SK-N-SH treated with all-trans-retinoic acid at 6 μM for 48 hours (cell line): ENCODE data around the gene FETUB.

Source experiments
- ATAC-seq: fragments of 200-7000 bp; cut with Tn5 transposase; 3 replicates; pipeline ENCODE4 v1.9.1; 2020; ENCODE audit warnings: mild to moderate bottlenecking, moderate library complexity
- ARNTL ChIP-seq: fragments of 450-650 bp; formaldehyde crosslinking; IDR thresholded peaks from 2 replicates; pipeline ENCODE4 v1.5.0; 2020; ENCODE audit warnings: low read depth, mild to moderate bottlenecking, moderate library complexity, borderline replicate concordance
- BACH2 ChIP-seq: fragments of 250-450 bp; sonication (Bioruptor Pico); IDR thresholded peaks from 2 replicates; pipeline ENCODE4 v1.9.0; 2021; ENCODE audit warnings: mild to moderate bottlenecking, borderline replicate concordance
- CREB5 ChIP-seq: fragments of 250-450 bp; sonication (Bioruptor Pico); IDR thresholded peaks from 2 replicates; pipeline ENCODE4 v1.5.1; 2020; ENCODE audit warnings: low read depth, mild to moderate bottlenecking, moderate library complexity
- ESRRG ChIP-seq: fragments of 250-450 bp; sonication (Bioruptor Pico); IDR thresholded peaks from 2 replicates; pipeline ENCODE4 v1.6.1; 2021; ENCODE audit warnings: mild to moderate bottlenecking
- ISL1 ChIP-seq: fragments of 250-450 bp; sonication (Bioruptor Pico); IDR thresholded peaks from 2 replicates; pipeline ENCODE4 v2.1.2; 2022; ENCODE audit warnings: mild to moderate bottlenecking, moderate library complexity
- OSR1 ChIP-seq: fragments of 250-450 bp; sonication (Bioruptor Pico); IDR thresholded peaks from 2 replicates; pipeline ENCODE4 v1.8.0; 2022; ENCODE audit warnings: moderate library complexity, mild to moderate bottlenecking, inconsistent platforms
- POU6F1 ChIP-seq: fragments of 250-450 bp; sonication (Bioruptor Pico); IDR thresholded peaks from 2 replicates; pipeline ENCODE4 v1.8.0; 2021; ENCODE audit warnings: low read depth, mild to moderate bottlenecking, moderate library complexity, borderline replicate concordance
- PPARA ChIP-seq: fragments of 250-450 bp; sonication (Bioruptor Pico); IDR thresholded peaks from 2 replicates; pipeline ENCODE4 v1.5.0; 2020; ENCODE audit warnings: mild to moderate bottlenecking, borderline replicate concordance
- RARB ChIP-seq: fragments of 250-450 bp; sonication (Bioruptor Pico); IDR thresholded peaks from 2 replicates; pipeline ENCODE4 v1.8.0; 2021; ENCODE audit warnings: mild to moderate bottlenecking, moderate library complexity
- SNAI2 ChIP-seq: fragments of 250-450 bp; sonication (Bioruptor Pico); IDR thresholded peaks from 2 replicates; pipeline ENCODE4 v1.5.0; 2020; ENCODE audit warnings: mild to moderate bottlenecking, moderate library complexity
- TCF4 ChIP-seq: fragments of 250-450 bp; sonication (Bioruptor Pico); IDR thresholded peaks from 2 replicates; pipeline ENCODE4 v1.8.0; 2021; ENCODE audit warnings: mild to moderate bottlenecking, moderate library complexity, borderline replicate concordance
- TOX ChIP-seq: fragments of 250-450 bp; sonication (Bioruptor Pico); IDR thresholded peaks from 2 replicates; pipeline ENCODE4 v1.8.0; 2021; ENCODE audit warnings: mild to moderate bottlenecking, moderate library complexity, borderline replicate concordance
- ZC3H10 ChIP-seq: fragments of 250-450 bp; sonication (Bioruptor Pico); IDR thresholded peaks from 2 replicates; pipeline ENCODE4 v1.5.1; 2021; ENCODE audit warnings: mild to moderate bottlenecking, moderate library complexity
- ZFP3 ChIP-seq: fragments of 250-450 bp; sonication (Bioruptor Pico); IDR thresholded peaks from 2 replicates; pipeline ENCODE4 v1.5.0; 2020; ENCODE audit warnings: mild to moderate bottlenecking, moderate library complexity
- ZFP30 ChIP-seq: fragments of 450-650 bp; formaldehyde crosslinking; IDR thresholded peaks from 2 replicates; pipeline ENCODE4 v1.5.0; 2022; ENCODE audit warnings: mild to moderate bottlenecking, moderate library complexity
- ZNF565 ChIP-seq: fragments of 450-650 bp; formaldehyde crosslinking; conservative IDR thresholded peaks from 2 replicates; pipeline ENCODE4 v1.5.0; 2020; ENCODE audit warnings: low read depth, mild to moderate bottlenecking, moderate library complexity
- ZNF70 ChIP-seq: fragments of 450-650 bp; formaldehyde crosslinking; IDR thresholded peaks from 2 replicates; pipeline ENCODE4 v1.5.0; 2020; ENCODE audit warnings: mild to moderate bottlenecking, moderate library complexity
- ZNF8 ChIP-seq: fragments of 450-650 bp; formaldehyde crosslinking; IDR thresholded peaks from 2 replicates; pipeline ENCODE4 v1.5.0; 2020; ENCODE audit warnings: mild to moderate bottlenecking, moderate library complexity
- TF ChIP-seq, protein P1 (sequence below): fragments of 250-450 bp; sonication (Bioruptor Pico); IDR thresholded peaks from 2 replicates; pipeline ENCODE4 v1.5.0; 2020; ENCODE audit warnings: mild to moderate bottlenecking, moderate library complexity
- TF ChIP-seq, protein P2 (sequence below): fragments of 250-450 bp; sonication (Bioruptor Pico); IDR thresholded peaks from 2 replicates; pipeline ENCODE4 v1.5.1; 2021; ENCODE audit warnings: mild to moderate bottlenecking, moderate library complexity
- TF ChIP-seq, protein P3 (sequence below): fragments of 250-450 bp; sonication (Bioruptor Pico); IDR thresholded peaks from 2 replicates; pipeline ENCODE4 v1.8.0; 2020; ENCODE audit warnings: mild to moderate bottlenecking, moderate library complexity, borderline replicate concordance

Gene FETUB

DNA sequence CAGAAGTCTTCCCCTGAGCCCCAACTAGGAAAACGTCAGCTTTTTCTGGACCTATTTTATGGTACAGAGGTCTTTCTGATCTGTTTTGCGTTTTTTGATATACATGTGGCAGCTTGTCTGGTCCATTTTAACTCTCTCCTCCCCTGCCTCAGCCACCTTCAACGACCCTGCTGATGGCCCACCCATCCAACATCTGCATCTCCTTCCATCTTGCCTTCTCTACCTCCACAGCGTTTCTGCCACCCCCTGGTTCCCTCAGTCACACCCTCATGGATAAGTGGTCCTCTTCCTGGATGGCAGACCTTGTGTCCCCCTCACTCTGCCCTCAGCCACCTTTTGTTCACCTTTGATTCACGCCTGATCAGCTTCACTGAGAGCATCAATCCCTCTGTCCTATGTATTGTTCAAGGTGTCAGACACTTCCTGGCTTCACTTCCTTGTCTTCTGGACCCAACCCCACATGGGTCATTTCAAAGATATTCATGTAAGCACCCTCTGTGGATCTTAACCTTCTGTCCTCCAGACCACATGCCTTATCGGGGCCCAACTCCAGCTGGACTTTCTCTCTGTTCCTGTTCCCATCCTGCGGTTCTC is 13.8 kb upstream of the FETUB start:
- no peak for ATAC-seq
- TF ChIP-seq BACH2 (CRISPR knock-in tag) (no peak), ZNF70 (CRISPR knock-in tag) (no peak), ZFP30 (no peak), ZNF565 (CRISPR knock-in tag) (no peak), PPARA (CRISPR knock-in tag) (no peak), ISL1 (CRISPR knock-in tag) (no peak), OSR1 (CRISPR knock-in tag) (no peak), ZNF8 (CRISPR knock-in tag) (no peak)
- TF ChIP-seq, protein P1, sequence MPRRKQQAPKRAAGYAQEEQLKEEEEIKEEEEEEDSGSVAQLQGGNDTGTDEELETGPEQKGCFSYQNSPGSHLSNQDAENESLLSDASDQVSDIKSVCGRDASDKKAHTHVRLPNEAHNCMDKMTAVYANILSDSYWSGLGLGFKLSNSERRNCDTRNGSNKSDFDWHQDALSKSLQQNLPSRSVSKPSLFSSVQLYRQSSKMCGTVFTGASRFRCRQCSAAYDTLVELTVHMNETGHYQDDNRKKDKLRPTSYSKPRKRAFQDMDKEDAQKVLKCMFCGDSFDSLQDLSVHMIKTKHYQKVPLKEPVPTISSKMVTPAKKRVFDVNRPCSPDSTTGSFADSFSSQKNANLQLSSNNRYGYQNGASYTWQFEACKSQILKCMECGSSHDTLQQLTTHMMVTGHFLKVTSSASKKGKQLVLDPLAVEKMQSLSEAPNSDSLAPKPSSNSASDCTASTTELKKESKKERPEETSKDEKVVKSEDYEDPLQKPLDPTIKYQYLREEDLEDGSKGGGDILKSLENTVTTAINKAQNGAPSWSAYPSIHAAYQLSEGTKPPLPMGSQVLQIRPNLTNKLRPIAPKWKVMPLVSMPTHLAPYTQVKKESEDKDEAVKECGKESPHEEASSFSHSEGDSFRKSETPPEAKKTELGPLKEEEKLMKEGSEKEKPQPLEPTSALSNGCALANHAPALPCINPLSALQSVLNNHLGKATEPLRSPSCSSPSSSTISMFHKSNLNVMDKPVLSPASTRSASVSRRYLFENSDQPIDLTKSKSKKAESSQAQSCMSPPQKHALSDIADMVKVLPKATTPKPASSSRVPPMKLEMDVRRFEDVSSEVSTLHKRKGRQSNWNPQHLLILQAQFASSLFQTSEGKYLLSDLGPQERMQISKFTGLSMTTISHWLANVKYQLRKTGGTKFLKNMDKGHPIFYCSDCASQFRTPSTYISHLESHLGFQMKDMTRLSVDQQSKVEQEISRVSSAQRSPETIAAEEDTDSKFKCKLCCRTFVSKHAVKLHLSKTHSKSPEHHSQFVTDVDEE (CRISPR knock-in tag): no peak

GRCh38 chr3:186627852-186628414 is 12.3 kb upstream of the FETUB start:
- no peak for ATAC-seq
- no peak for TF ChIP-seq ARNTL (CRISPR knock-in tag)
- no peak for TF ChIP-seq TCF4
- no peak for TF ChIP-seq PPARA (CRISPR knock-in tag)
- TF ChIP-seq ISL1 (CRISPR knock-in tag): no peak
- TF ChIP-seq ZNF70 (CRISPR knock-in tag): no peak
- no peak for TF ChIP-seq POU6F1 (CRISPR knock-in tag)

- TF ChIP-seq POU6F1 (CRISPR knock-in tag) (no peak), ESRRG (CRISPR knock-in tag) (no peak), PPARA (CRISPR knock-in tag) (no peak), CREB5 (CRISPR knock-in tag) (no peak), ZFP3 (CRISPR knock-in tag) (no peak), ZC3H10 (CRISPR knock-in tag) (no peak), ARNTL (CRISPR knock-in tag) (no peak), SNAI2 (CRISPR knock-in tag) (no peak), ZNF8 (CRISPR knock-in tag) (no peak), ISL1 (CRISPR knock-in tag) (no peak), TCF4 (no peak), ZNF70 (CRISPR knock-in tag) (no peak), ZNF565 (CRISPR knock-in tag) (no peak), TOX (no peak), RARB (CRISPR knock-in tag) (no peak), ZFP30 (no peak), OSR1 (CRISPR knock-in tag) (no peak)
- TF ChIP-seq, protein P2, sequence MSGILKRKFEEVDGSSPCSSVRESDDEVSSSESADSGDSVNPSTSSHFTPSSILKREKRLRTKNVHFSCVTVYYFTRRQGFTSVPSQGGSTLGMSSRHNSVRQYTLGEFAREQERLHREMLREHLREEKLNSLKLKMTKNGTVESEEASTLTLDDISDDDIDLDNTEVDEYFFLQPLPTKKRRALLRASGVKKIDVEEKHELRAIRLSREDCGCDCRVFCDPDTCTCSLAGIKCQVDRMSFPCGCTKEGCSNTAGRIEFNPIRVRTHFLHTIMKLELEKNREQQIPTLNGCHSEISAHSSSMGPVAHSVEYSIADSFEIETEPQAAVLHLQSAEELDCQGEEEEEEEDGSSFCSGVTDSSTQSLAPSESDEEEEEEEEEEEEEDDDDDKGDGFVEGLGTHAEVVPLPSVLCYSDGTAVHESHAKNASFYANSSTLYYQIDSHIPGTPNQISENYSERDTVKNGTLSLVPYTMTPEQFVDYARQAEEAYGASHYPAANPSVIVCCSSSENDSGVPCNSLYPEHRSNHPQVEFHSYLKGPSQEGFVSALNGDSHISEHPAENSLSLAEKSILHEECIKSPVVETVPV (CRISPR knock-in tag): no peak
- TF ChIP-seq, protein P3, sequence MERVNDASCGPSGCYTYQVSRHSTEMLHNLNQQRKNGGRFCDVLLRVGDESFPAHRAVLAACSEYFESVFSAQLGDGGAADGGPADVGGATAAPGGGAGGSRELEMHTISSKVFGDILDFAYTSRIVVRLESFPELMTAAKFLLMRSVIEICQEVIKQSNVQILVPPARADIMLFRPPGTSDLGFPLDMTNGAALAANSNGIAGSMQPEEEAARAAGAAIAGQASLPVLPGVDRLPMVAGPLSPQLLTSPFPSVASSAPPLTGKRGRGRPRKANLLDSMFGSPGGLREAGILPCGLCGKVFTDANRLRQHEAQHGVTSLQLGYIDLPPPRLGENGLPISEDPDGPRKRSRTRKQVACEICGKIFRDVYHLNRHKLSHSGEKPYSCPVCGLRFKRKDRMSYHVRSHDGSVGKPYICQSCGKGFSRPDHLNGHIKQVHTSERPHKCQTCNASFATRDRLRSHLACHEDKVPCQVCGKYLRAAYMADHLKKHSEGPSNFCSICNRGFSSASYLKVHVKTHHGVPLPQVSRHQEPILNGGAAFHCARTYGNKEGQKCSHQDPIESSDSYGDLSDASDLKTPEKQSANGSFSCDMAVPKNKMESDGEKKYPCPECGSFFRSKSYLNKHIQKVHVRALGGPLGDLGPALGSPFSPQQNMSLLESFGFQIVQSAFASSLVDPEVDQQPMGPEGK (CRISPR knock-in tag): no peak
- TF ChIP-seq, protein P1 (CRISPR knock-in tag): no peak
Observed at GRCh38 chr3:186628756-186629155, 11.4 kb upstream of the FETUB start.

More at GRCh38 chr3:186628756-186629155, 11.4 kb upstream of the FETUB start:
- no peak for ATAC-seq
